CD14-positive monocyte (primary cell): ENCODE data around the gene OR52W1. TPM values are rescaled to one million over a fixed set of nuclear protein-coding genes. Genes with fewer than 3 reads are reported as not detected.

ENCODE experiments used
- DNase-seq, 3 donors: peaks; one replicate each; pipeline ENCODE4 v3.0.0-alpha.2; 2011 to 2022
- H2AFZ ChIP-seq: 2 replicates; pipeline ENCODE4 v1.6.0; 2012; ENCODE audit warnings: mild to moderate bottlenecking, low read depth, low read length, inconsistent platforms; ENCODE audit not compliant: insufficient read depth, poor library complexity, severe bottlenecking
- H3K27ac ChIP-seq, 2 donors: 1 replicate in 1 of 2; 2 replicates in 1 of 2; pipeline ENCODE4 v1.5.1; 2012 to 2013; ENCODE audit warnings: low read length in 2 of 2, control low read depth in 1 of 2, inconsistent platforms in 1 of 2, low read depth in 1 of 2, mild to moderate bottlenecking in 1 of 2
- H3K27me3 ChIP-seq, 2 donors: one replicate each; pipeline versions ENCODE4 v1.6.0 to v1.6.1; 2011 to 2013; ENCODE audit warnings: low read length in 2 of 2; ENCODE audit not compliant: control insufficient read depth in 2 of 2, insufficient read depth in 2 of 2
- H3K36me3 ChIP-seq, 2 donors: replicated peaks in 1 of 2; 1 replicate in 1 of 2; 2 replicates in 1 of 2; pipeline versions ENCODE4 v1.5.1 to v1.6.1; 2012 to 2013; ENCODE audit warnings: low read length in 2 of 2, control low read depth in 1 of 2, inconsistent platforms in 1 of 2, mild to moderate bottlenecking in 1 of 2; ENCODE audit not compliant: insufficient read depth in 2 of 2, control insufficient read depth in 1 of 2
- H3K4me1 ChIP-seq, 2 donors: 1 replicate in 1 of 2; 2 replicates in 1 of 2; pipeline versions ENCODE4 v1.5.1 to v1.6.1; 2012 to 2013; ENCODE audit warnings: low read length in 2 of 2, control low read depth in 1 of 2, inconsistent platforms in 1 of 2, mild to moderate bottlenecking in 1 of 2, moderate library complexity in 1 of 2; ENCODE audit not compliant: insufficient read depth in 2 of 2, control insufficient read depth in 1 of 2
- H3K4me2 ChIP-seq: replicated peaks from 2 replicates; pipeline ENCODE3; 2012; ENCODE audit warnings: low read length, moderate library complexity, mild to moderate bottlenecking; ENCODE audit not compliant: poor library complexity, severe bottlenecking; ENCODE audit errors: extremely low read depth
- H3K4me3 ChIP-seq, 3 experiments: fragments of 200-600 bp in 1 of 3; sonication (generic) in 1 of 3; replicated peaks in 1 of 3; 1 replicate in 2 of 3; 2 replicates in 1 of 3; pipeline ENCODE4 v1.5.1; 2011 to 2013; ENCODE audit warnings: low read length in 3 of 3, mild to moderate bottlenecking in 3 of 3, control low read depth in 2 of 3, low read depth in 2 of 3, inconsistent platforms in 1 of 3, moderate library complexity in 1 of 3
- H3K79me2 ChIP-seq: 2 replicates; pipeline ENCODE4 v1.6.0; 2012; ENCODE audit warnings: mild to moderate bottlenecking, control low read depth, inconsistent platforms, low read length, moderate library complexity; ENCODE audit not compliant: insufficient read depth
- H3K9ac ChIP-seq: 2 replicates; pipeline ENCODE4 v1.6.0; 2017; ENCODE audit warnings: low read length, mild to moderate bottlenecking; ENCODE audit not compliant: insufficient read depth, poor library complexity, severe bottlenecking
- H3K9me3 ChIP-seq, 2 donors: replicated peaks in 1 of 2; 1 replicate in 1 of 2; 2 replicates in 1 of 2; pipeline versions ENCODE4 v1.5.1 to v1.6.1; 2012 to 2013; ENCODE audit warnings: low read length in 2 of 2, control low read depth in 1 of 2; ENCODE audit not compliant: control insufficient read depth in 1 of 2, insufficient read depth in 1 of 2
- H4K20me1 ChIP-seq: 2 replicates; pipeline ENCODE4 v1.6.0; 2012; ENCODE audit warnings: mild to moderate bottlenecking, low read length, control low read depth, moderate library complexity; ENCODE audit not compliant: insufficient read depth
- H3K27ac Mint-ChIP-seq, 7 donors: one replicate each; pipeline ENCODE4 v1.8.0; 2020; ENCODE audit warnings: mild to moderate bottlenecking in 7 of 7, mixed read lengths in 7 of 7, moderate library complexity in 6 of 7, inconsistent platforms in 2 of 7
- H3K27me3 Mint-ChIP-seq, 3 donors: one replicate each; pipeline ENCODE4 v1.8.0; 2021 to 2022; ENCODE audit warnings: low read depth in 3 of 3, mild to moderate bottlenecking in 3 of 3, mixed read lengths in 3 of 3, moderate library complexity in 3 of 3, inconsistent platforms in 1 of 3
- H3K36me3 Mint-ChIP-seq, 2 donors: one replicate each; pipeline ENCODE4 v1.8.0; 2020; ENCODE audit warnings: mixed read lengths in 2 of 2, inconsistent platforms in 1 of 2, mild to moderate bottlenecking in 1 of 2
- H3K4me1 Mint-ChIP-seq: one replicate; pipeline ENCODE4 v1.8.0; 2020; ENCODE audit warnings: mild to moderate bottlenecking, mixed read lengths
- H3K4me3 Mint-ChIP-seq, 2 donors: one replicate each; pipeline ENCODE4 v1.8.0; 2020; ENCODE audit warnings: mild to moderate bottlenecking in 2 of 2, mixed read lengths in 2 of 2, moderate library complexity in 1 of 2
- H3K9me3 Mint-ChIP-seq, 7 donors: one replicate each; pipeline ENCODE4 v1.8.0; 2020 to 2022; ENCODE audit warnings: mixed read lengths in 7 of 7, mild to moderate bottlenecking in 6 of 7, moderate library complexity in 6 of 7, inconsistent platforms in 2 of 7
- WGBS: methylation state at CpG from one replicate; pipeline ENCODE4 v1.1.5; 2013; ENCODE audit warnings: missing lambda C conversion rate; ENCODE audit not compliant: insufficient coverage; 5-methylcytosine and 5-hydroxymethylcytosine counted together
- intact Hi-C, 2 donors: fragments of 100-400 bp; cut with micrococcal nuclease; formaldehyde crosslinking; loops; one replicate each; pipeline versions ENCODE4 v1.15.0 to v1.15.1; 2023
- polyA plus RNA-seq, 3 donors: library from polyadenylated mRNA; depleted of rRNA in 1 of 3; unstranded in 2 of 3; stranded (reverse) in 1 of 3; fragments of 300-500 nt in 2 of 3; fragments of >200 nt in 1 of 3; fragmentation: Illumina TruSeq in 2 of 3; gene quantifications; 1 replicate in 2 of 3; 2 replicates in 1 of 3; pipeline ENCODE4 v1.2.3, GENCODE V29; 2012 to 2021
- TF ChIP-seq, protein P1 (sequence below): fragments of 200-600 bp; IDR thresholded peaks from one replicate; pipeline ENCODE4 v1.8.0; 2022; ENCODE audit warnings: antibody characterized with exemption, mild to moderate bottlenecking

OR52W1 gene
- polyA plus RNA-seq, 3 donors = not detected

DNA sequence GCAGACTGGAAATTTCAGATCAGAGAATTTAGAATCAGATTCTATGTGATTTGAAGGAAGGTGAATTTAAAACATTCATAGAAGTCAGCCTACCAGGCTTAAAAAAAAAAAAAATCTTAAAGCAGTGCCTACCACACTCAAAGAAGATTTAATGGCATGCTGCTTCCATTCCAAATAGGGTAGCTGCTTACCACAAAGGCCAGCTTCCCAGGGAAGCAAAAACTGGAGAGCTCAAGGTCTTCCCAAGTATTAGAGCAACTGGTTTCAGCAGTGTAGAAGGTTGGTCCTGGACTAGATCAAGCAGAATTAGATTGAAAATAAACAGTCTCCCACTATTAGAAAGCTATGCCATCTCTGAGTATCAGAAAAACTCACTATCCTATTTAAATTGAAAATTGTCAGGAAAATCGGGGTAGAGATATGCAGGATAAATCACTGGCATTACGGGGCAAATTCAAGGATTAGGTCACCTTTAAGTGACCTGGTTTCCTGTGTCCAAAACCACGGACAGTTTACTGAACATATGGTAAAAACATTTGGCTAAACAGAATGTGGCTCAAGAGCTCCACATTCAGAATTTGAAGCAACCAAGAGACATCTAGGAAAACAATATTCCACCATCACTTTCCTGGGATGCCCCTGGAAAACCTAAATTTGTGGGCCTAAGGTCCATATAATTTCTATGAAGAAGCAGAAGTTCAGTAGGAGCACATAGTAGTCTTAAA lies 7.6 kb downstream of the OR52W1 start:
- Histone ChIP-seq H3K4me3 (no peak overlapping the region), H3K9ac (no peak overlapping the region), H2AFZ (no peak overlapping the region), H3K36me3 (peaks cover 35 to 60% of the 10 kb centered on the region in 2 donors), H3K27me3 (no peaks in the 10 kb centered on the region), H3K27ac (peak overlapping the region in 1 of 2 donors; percentile 100), H3K4me1 (peaks cover 46 to 60% of the 10 kb centered on the region in 2 donors), H4K20me1 (no peaks in the 10 kb centered on the region), H3K79me2 (peaks cover 23% of the 10 kb centered on the region), H3K4me2 (no peak overlapping the region), H3K9me3 (no peaks in the 10 kb centered on the region)
- WGBS = 100% methylated on average over 2 of the region's 3 CpGs
- intact Hi-C loops = no loop called here
- H3K27ac Mint-ChIP-seq = peak overlapping the region in 6 of 7 donors; percentile 28 to 100 (median 70)
- no peak overlapping the region for H3K4me3 Mint-ChIP-seq
- H3K27me3 Mint-ChIP-seq = no peaks in the 10 kb centered on the region
- no peak for DNase-seq
- peaks cover 51 to 64% of the 10 kb centered on the region in 2 donors for H3K36me3 Mint-ChIP-seq
- TF ChIP-seq, protein P1, sequence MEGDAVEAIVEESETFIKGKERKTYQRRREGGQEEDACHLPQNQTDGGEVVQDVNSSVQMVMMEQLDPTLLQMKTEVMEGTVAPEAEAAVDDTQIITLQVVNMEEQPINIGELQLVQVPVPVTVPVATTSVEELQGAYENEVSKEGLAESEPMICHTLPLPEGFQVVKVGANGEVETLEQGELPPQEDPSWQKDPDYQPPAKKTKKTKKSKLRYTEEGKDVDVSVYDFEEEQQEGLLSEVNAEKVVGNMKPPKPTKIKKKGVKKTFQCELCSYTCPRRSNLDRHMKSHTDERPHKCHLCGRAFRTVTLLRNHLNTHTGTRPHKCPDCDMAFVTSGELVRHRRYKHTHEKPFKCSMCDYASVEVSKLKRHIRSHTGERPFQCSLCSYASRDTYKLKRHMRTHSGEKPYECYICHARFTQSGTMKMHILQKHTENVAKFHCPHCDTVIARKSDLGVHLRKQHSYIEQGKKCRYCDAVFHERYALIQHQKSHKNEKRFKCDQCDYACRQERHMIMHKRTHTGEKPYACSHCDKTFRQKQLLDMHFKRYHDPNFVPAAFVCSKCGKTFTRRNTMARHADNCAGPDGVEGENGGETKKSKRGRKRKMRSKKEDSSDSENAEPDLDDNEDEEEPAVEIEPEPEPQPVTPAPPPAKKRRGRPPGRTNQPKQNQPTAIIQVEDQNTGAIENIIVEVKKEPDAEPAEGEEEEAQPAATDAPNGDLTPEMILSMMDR = no peak
- no peaks in the 10 kb centered on the region for H3K9me3 Mint-ChIP-seq
- peaks cover 53% of the 10 kb centered on the region for H3K4me1 Mint-ChIP-seq

DNA sequence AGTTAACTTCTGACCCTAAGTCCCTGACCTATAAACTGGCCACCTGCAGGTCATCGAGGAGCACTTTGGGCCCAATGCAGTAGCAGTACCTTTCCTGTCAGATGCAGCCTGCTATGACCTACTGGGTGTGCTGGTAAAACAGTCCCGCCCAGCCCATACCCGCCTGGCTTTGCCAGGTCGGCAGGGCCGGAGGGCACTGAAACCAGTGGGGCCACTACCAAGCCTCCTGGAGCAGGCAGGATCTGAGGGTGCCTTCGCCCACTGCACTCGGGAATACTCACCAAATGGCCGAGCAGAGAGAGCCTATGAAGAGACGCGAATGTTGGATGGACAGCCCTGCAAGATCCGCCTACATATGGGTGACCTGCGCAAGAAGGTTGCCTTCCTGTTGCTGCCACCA lies 10.8 kb downstream of the OR52W1 start:
- Mint-ChIP-seq H3K27ac (no peak overlapping the region), H3K9me3 (no peaks in the 10 kb centered on the region), H3K4me1 (peaks cover 25% of the 10 kb centered on the region), H3K27me3 (no peaks in the 10 kb centered on the region), H3K4me3 (no peak overlapping the region), H3K36me3 (peaks cover 28 to 47% of the 10 kb centered on the region in 2 donors)
- Histone ChIP-seq H2AFZ (no peak overlapping the region), H3K27ac (no peak overlapping the region), H3K79me2 (peaks cover 6% of the 10 kb centered on the region), H3K9me3 (no peaks in the 10 kb centered on the region), H4K20me1 (no peaks in the 10 kb centered on the region), H3K9ac (no peak overlapping the region), H3K4me1 (peaks cover 43 to 59% of the 10 kb centered on the region in 2 donors), H3K4me2 (no peak overlapping the region), H3K36me3 (peaks cover 51 to 82% of the 10 kb centered on the region in 2 donors), H3K4me3 (no peak overlapping the region), H3K27me3 (no peaks in the 10 kb centered on the region)
- WGBS = over 99% methylated on average over 12 of the region's 12 CpGs
- TF ChIP-seq, protein P1 = no peak
- intact Hi-C loops = no loop called here
- DNase-seq = no peak
